ENCODE data around the gene SPINK2.
A peak's percentile ranks its signal among the peaks of the same experiment; 100 is the strongest.

The SPINK2 gene

GRCh38 chr4:56799824-56800756 lies 21.4 kb downstream of the SPINK2 start:
- peak; percentile 74 for DNase-seq

- DNase-seq: no peak
Measured at GRCh38 chr4:56799161-56799759, 22.2 kb downstream of the SPINK2 start.

GRCh38 chr4:56796211-56796610 lies 25.3 kb downstream of the SPINK2 start:
- DNase-seq: no peak

GRCh38 chr4:56791316-56791715 lies 30.2 kb downstream of the SPINK2 start:
- no peak for DNase-seq

GRCh38 chr4:56790691-56791091 lies 30.8 kb downstream of the SPINK2 start:
- no peak for DNase-seq

- no peak for DNase-seq
Measured at GRCh38 chr4:56788081-56788480, 33.4 kb downstream of the SPINK2 start.

- no peak for DNase-seq
Measured at GRCh38 chr4:56787380-56787779, 34.1 kb downstream of the SPINK2 start.

GRCh38 chr4:56786955-56787354 lies 34.5 kb downstream of the SPINK2 start:
- DNase-seq: no peak

- DNase-seq: no peak
Measured at GRCh38 chr4:56783986-56784385, 37.5 kb downstream of the SPINK2 start.

- no peak for DNase-seq
Measured at GRCh38 chr4:56782019-56782418, 39.5 kb downstream of the SPINK2 start.

GRCh38 chr4:56773346-56773745 lies 48.2 kb downstream of the SPINK2 start:
- no peak for DNase-seq

GRCh38 chr4:56772134-56772533 lies 49.4 kb downstream of the SPINK2 start:
- no peak for DNase-seq

- no peak for DNase-seq
Measured at GRCh38 chr4:56768763-56769162, 52.7 kb downstream of the SPINK2 start.

GRCh38 chr4:56768316-56768715 lies 53.2 kb downstream of the SPINK2 start:
- DNase-seq: no peak

GRCh38 chr4:56767567-56767966 lies 53.9 kb downstream of the SPINK2 start:
- DNase-seq: no peak

GRCh38 chr4:56764775-56765174 lies 56.7 kb downstream of the SPINK2 start:
- no peak for DNase-seq

- DNase-seq: no peak
Measured at GRCh38 chr4:56764223-56764622, 57.3 kb downstream of the SPINK2 start.

- peak; percentile 34 for DNase-seq
Measured at GRCh38 chr4:56762484-56763250, 58.8 kb downstream of the SPINK2 start.

- no peak for DNase-seq
Measured at GRCh38 chr4:56760183-56760582, 61.3 kb downstream of the SPINK2 start.

Data from central memory CD4-positive, alpha-beta T cell (primary cell).